K562 (cell line): ENCODE measurements around the gene SLC35B4. TPM values are rescaled to one million over a fixed set of nuclear protein-coding genes. Genes with fewer than 3 reads are reported as not detected.
A peak's percentile ranks its signal among the peaks of the same experiment; 100 is the strongest.

Source experiments
- CTBP1 ChIP-seq: fragments of 450-650 bp; IDR thresholded peaks from 2 replicates; pipeline ENCODE4 v1.6.1; 2016; ENCODE audit warnings: borderline replicate concordance
- DMBX1 ChIP-seq: fragments of 250-450 bp; sonication (Bioruptor Pico); IDR thresholded peaks from 2 replicates; pipeline ENCODE4 v1.8.0; 2022; ENCODE audit warnings: inconsistent platforms, mild to moderate bottlenecking, moderate library complexity, borderline replicate concordance
- ETV5 ChIP-seq: sonication (generic); formaldehyde crosslinking; IDR thresholded peaks from 2 replicates; pipeline ENCODE4 v1.4.0; 2020; ENCODE audit warnings: low read depth, mild to moderate bottlenecking, missing genetic modification reagents
- polyA plus RNA-seq, 8 experiments: library from polyadenylated mRNA; depleted of rRNA in 4 of 8; stranded (reverse) in 5 of 8; unstranded in 3 of 8; fragments of >200 nt; fragmentation: Nextera tagmentation in 2 of 8; fragmentation: Illumina TruSeq in 1 of 8; extraction: Ambion mirVana in 2 of 8; extraction: Trizol in 1 of 8; gene quantifications; 2 replicates each; pipeline versions ENCODE4 v1.2.1 to v1.2.3, GENCODE V29; 2011 to 2014; ENCODE audit warnings: inconsistent platforms in 1 of 8, missing spikeins in 1 of 8
- total RNA-seq, 7 experiments: library from RNA; depleted of rRNA in 6 of 7; stranded (reverse); fragments of >200 nt in 6 of 7; fragmentation: Illumina TruSeq in 2 of 7; extraction: Trizol in 2 of 7; gene quantifications; 2 replicates each; pipeline versions ENCODE4 v1.2.1 to v1.2.3, GENCODE V29; 2011 to 2021; ENCODE audit warnings: low replicate concordance in 1 of 7
- TF ChIP-seq, protein P1 (sequence below): fragments of 200-600 bp; sonication (generic); IDR thresholded peaks from one replicate; pipeline ENCODE4 v1.6.1; 2012; ENCODE audit warnings: mild to moderate bottlenecking, low read depth, low read length, inconsistent platforms
- TF ChIP-seq, protein P2 (sequence below), 2 experiments: IDR thresholded peaks in 1 of 2; conservative IDR thresholded peaks in 1 of 2; 2 replicates each; pipeline ENCODE4 v1.6.1; 2016; ENCODE audit warnings: low read depth in 2 of 2, mild to moderate bottlenecking in 1 of 2, missing compliant biosample characterization in 1 of 2, missing genetic modification characterization in 1 of 2, moderate library complexity in 1 of 2
- TF ChIP-seq, protein P3 (sequence below): fragments of 450-650 bp; conservative IDR thresholded peaks from 2 replicates; pipeline ENCODE4 v1.6.1; 2016; ENCODE audit warnings: missing genetic modification characterization, low read depth, mild to moderate bottlenecking, control low read depth, missing compliant biosample characterization

The SLC35B4 gene
- total and polyA plus RNA-seq, 9 of the 15 experiments (the other 6 are each of a cell fraction or from before 2014, with no cell fraction given) = 6.1 to 34.9 (median 17.6) TPM

DNA sequence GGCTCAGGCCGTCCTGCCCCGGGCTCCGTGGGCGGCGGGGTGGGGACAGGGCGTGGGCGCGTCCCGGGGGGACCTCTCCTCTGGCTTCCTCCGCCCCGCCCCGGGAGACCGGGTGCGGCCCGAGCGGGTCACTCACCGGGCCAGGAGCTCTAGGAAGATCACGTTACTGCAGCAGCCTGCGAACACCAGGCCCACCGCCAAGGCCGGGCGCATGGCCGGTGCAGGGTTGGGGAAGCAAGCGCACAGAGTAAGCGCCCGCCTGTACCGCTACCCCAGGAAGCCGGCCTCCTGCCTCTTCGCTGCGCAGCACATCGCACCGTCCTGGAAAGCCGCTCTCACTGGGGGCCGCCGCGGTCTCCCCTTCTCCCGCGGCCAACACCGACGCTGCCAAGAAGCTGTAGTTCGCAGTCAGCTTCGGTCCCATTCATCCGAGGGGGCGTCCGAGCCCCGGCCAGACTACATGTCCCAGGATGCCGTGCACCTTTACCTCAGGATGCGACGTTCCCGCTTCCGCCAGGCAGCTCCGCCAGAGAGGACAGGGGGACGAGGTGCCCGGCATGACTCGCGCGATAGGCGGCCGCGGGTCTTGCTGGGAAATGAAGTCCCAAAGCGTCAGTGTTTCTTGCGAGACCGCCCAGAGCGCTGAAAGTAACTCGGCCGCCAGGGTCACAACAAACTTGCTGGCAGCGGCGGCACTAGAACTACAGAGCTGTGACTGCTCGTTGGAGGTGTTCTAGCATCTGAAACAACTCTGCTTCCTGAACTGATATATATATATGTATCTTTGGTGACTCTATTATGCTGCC lies at the start of gene SLC35B4 (continued):
- TF ChIP-seq, protein P1, sequence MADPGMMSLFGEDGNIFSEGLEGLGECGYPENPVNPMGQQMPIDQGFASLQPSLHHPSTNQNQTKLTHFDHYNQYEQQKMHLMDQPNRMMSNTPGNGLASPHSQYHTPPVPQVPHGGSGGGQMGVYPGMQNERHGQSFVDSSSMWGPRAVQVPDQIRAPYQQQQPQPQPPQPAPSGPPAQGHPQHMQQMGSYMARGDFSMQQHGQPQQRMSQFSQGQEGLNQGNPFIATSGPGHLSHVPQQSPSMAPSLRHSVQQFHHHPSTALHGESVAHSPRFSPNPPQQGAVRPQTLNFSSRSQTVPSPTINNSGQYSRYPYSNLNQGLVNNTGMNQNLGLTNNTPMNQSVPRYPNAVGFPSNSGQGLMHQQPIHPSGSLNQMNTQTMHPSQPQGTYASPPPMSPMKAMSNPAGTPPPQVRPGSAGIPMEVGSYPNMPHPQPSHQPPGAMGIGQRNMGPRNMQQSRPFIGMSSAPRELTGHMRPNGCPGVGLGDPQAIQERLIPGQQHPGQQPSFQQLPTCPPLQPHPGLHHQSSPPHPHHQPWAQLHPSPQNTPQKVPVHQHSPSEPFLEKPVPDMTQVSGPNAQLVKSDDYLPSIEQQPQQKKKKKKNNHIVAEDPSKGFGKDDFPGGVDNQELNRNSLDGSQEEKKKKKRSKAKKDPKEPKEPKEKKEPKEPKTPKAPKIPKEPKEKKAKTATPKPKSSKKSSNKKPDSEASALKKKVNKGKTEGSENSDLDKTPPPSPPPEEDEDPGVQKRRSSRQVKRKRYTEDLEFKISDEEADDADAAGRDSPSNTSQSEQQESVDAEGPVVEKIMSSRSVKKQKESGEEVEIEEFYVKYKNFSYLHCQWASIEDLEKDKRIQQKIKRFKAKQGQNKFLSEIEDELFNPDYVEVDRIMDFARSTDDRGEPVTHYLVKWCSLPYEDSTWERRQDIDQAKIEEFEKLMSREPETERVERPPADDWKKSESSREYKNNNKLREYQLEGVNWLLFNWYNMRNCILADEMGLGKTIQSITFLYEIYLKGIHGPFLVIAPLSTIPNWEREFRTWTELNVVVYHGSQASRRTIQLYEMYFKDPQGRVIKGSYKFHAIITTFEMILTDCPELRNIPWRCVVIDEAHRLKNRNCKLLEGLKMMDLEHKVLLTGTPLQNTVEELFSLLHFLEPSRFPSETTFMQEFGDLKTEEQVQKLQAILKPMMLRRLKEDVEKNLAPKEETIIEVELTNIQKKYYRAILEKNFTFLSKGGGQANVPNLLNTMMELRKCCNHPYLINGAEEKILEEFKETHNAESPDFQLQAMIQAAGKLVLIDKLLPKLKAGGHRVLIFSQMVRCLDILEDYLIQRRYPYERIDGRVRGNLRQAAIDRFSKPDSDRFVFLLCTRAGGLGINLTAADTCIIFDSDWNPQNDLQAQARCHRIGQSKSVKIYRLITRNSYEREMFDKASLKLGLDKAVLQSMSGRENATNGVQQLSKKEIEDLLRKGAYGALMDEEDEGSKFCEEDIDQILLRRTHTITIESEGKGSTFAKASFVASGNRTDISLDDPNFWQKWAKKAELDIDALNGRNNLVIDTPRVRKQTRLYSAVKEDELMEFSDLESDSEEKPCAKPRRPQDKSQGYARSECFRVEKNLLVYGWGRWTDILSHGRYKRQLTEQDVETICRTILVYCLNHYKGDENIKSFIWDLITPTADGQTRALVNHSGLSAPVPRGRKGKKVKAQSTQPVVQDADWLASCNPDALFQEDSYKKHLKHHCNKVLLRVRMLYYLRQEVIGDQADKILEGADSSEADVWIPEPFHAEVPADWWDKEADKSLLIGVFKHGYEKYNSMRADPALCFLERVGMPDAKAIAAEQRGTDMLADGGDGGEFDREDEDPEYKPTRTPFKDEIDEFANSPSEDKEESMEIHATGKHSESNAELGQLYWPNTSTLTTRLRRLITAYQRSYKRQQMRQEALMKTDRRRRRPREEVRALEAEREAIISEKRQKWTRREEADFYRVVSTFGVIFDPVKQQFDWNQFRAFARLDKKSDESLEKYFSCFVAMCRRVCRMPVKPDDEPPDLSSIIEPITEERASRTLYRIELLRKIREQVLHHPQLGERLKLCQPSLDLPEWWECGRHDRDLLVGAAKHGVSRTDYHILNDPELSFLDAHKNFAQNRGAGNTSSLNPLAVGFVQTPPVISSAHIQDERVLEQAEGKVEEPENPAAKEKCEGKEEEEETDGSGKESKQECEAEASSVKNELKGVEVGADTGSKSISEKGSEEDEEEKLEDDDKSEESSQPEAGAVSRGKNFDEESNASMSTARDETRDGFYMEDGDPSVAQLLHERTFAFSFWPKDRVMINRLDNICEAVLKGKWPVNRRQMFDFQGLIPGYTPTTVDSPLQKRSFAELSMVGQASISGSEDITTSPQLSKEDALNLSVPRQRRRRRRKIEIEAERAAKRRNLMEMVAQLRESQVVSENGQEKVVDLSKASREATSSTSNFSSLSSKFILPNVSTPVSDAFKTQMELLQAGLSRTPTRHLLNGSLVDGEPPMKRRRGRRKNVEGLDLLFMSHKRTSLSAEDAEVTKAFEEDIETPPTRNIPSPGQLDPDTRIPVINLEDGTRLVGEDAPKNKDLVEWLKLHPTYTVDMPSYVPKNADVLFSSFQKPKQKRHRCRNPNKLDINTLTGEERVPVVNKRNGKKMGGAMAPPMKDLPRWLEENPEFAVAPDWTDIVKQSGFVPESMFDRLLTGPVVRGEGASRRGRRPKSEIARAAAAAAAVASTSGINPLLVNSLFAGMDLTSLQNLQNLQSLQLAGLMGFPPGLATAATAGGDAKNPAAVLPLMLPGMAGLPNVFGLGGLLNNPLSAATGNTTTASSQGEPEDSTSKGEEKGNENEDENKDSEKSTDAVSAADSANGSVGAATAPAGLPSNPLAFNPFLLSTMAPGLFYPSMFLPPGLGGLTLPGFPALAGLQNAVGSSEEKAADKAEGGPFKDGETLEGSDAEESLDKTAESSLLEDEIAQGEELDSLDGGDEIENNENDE = no peak
- TF ChIP-seq, protein P2, sequence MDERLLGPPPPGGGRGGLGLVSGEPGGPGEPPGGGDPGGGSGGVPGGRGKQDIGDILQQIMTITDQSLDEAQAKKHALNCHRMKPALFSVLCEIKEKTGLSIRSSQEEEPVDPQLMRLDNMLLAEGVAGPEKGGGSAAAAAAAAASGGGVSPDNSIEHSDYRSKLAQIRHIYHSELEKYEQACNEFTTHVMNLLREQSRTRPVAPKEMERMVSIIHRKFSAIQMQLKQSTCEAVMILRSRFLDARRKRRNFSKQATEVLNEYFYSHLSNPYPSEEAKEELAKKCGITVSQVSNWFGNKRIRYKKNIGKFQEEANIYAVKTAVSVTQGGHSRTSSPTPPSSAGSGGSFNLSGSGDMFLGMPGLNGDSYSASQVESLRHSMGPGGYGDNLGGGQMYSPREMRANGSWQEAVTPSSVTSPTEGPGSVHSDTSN (CRISPR knock-in tag; IDR thresholded peaks at IDR 0.05; ENCODE audit: low read depth) = no peak
- TF ChIP-seq, protein P2 (tag; conservative IDR thresholded peaks at IDR 0.05; ENCODE audit: low read depth) = no peak
- 0 out of 2 replicates have a peak, but pooled peaks have one; percentile 30 for TF ChIP-seq DMBX1
- TF ChIP-seq ETV5 (CRISPR knock-in tag) = peak; percentile 71; the same call in 1 of the 2 replicates
- peak; percentile 86; the same call in 1 of the 2 replicates for TF ChIP-seq CTBP1
- TF ChIP-seq, protein P3, sequence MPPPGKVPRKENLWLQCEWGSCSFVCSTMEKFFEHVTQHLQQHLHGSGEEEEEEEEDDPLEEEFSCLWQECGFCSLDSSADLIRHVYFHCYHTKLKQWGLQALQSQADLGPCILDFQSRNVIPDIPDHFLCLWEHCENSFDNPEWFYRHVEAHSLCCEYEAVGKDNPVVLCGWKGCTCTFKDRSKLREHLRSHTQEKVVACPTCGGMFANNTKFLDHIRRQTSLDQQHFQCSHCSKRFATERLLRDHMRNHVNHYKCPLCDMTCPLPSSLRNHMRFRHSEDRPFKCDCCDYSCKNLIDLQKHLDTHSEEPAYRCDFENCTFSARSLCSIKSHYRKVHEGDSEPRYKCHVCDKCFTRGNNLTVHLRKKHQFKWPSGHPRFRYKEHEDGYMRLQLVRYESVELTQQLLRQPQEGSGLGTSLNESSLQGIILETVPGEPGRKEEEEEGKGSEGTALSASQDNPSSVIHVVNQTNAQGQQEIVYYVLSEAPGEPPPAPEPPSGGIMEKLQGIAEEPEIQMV (tag) = no peak
